ENCODE results near the gene KCNMB2.

Gene KCNMB2

GRCh38 chr3:178807694-178808093 lies 271.5 kb downstream of the KCNMB2 start:
- no peak for DNase-seq (ENCODE audit: low read depth, low spot score)

GRCh38 chr3:178808748-178809147 lies 272.5 kb downstream of the KCNMB2 start:
- no peak for DNase-seq (ENCODE audit: low read depth, low spot score)

GRCh38 chr3:178810181-178810580 lies 273.9 kb downstream of the KCNMB2 start:
- no peak for DNase-seq (ENCODE audit: low read depth, low spot score)

GRCh38 chr3:178822722-178823121 lies 286.5 kb downstream of the KCNMB2 start:
- DNase-seq (ENCODE audit: low read depth, low spot score) = no peak

GRCh38 chr3:178823150-178823549 lies 286.9 kb downstream of the KCNMB2 start:
- no peak for DNase-seq (ENCODE audit: low read depth, low spot score)

- DNase-seq (ENCODE audit: low read depth, low spot score) = no peak
These were observed 287.5 kb downstream of the KCNMB2 start for GRCh38 chr3:178823591-178824246.

GRCh38 chr3:178826435-178827123 lies 290.3 kb downstream of the KCNMB2 start:
- no peak for DNase-seq (ENCODE audit: low read depth, low spot score)

- DNase-seq (ENCODE audit: low read depth, low spot score) = no peak
These were observed 291.1 kb downstream of the KCNMB2 start for GRCh38 chr3:178827285-178827856.

GRCh38 chr3:178833695-178834094 lies 297.5 kb downstream of the KCNMB2 start:
- DNase-seq (ENCODE audit: low read depth, low spot score) = no peak

- no peak for DNase-seq (ENCODE audit: low read depth, low spot score)
These were observed 298.8 kb downstream of the KCNMB2 start for GRCh38 chr3:178835033-178835432.

GRCh38 chr3:178837512-178837911 lies 301.3 kb downstream of the KCNMB2 start:
- no peak for DNase-seq (ENCODE audit: low read depth, low spot score)

GRCh38 chr3:178840586-178840985 lies 304.4 kb downstream of the KCNMB2 start:
- no peak for DNase-seq (ENCODE audit: low read depth, low spot score)

- DNase-seq (ENCODE audit: low read depth, low spot score) = no peak
These were observed 304.8 kb downstream of the KCNMB2 start for GRCh38 chr3:178841011-178841410.

GRCh38 chr3:178844916-178845315 lies 308.7 kb downstream of the KCNMB2 start:
- no peak for DNase-seq (ENCODE audit: low read depth, low spot score)

GRCh38 chr3:178845420-178846118 lies 309.3 kb downstream of the KCNMB2 start:
- DNase-seq (ENCODE audit: low read depth, low spot score) = no peak

GRCh38 chr3:178847190-178847589 lies 311.0 kb downstream of the KCNMB2 start:
- no peak for DNase-seq (ENCODE audit: low read depth, low spot score)

GRCh38 chr3:178849199-178849910 lies 313.1 kb downstream of the KCNMB2 start:
- no peak for DNase-seq (ENCODE audit: low read depth, low spot score)

GRCh38 chr3:178850450-178851190 lies 314.4 kb downstream of the KCNMB2 start:
- no peak for DNase-seq (ENCODE audit: low read depth, low spot score)

- DNase-seq (ENCODE audit: low read depth, low spot score) = no peak
These were observed 315.3 kb downstream of the KCNMB2 start for GRCh38 chr3:178851564-178851963.

- no peak for DNase-seq (ENCODE audit: low read depth, low spot score)
These were observed 320.6 kb downstream of the KCNMB2 start for GRCh38 chr3:178856804-178857203.

- DNase-seq (ENCODE audit: low read depth, low spot score) = no peak
These were observed 323.1 kb downstream of the KCNMB2 start for GRCh38 chr3:178859386-178859785.

All from iPS DF 19.7 (cell line).